ENCODE results near the gene ATP5MC2. TPM values are rescaled to one million over a fixed set of nuclear protein-coding genes. Genes with fewer than 3 reads are reported as not detected.
"Not testable (repeated sequence)": the region's sequence is repeated elsewhere in the genome, so short reads cannot be mapped to it uniquely, and the experiment has no call there.

ATP5MC2 gene
- total RNA-seq, 3 donors from 2014 or later: 286 to 394 (median 306) TPM

DNA sequence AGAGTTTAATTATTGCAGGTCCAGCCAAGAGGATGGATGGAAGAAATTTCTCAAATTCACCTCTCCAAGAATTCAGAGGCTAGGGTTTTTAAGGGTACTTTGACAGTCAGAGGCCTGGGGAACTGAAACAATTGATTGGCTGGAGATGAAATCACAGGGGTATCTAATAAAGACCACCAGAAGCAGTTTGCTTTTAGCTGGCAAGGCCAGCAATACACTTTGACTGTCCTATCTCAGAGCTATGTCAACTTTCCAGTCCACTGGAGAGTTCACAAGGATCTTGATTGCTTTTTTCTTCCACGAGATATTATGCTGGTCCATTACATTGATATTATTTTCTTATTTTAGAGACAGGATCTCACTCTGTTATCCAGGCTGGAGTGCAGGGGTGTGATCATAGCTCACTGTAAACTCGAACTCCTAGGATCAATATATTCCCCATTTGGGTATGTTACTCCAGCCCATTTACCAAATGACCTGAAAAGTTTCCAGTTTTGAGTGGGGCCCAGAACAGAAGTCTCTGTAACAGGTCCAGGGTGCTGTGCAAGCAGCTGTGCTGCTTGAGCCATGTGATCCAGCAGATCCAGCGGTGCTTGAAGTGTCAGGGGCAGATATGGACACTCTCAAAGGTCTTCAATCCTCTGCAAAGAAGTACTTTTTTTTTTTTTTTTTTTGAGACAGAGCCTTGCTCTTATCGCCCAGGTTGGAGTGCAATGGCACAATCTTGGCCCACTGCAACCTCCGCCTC, 32.5 kb downstream of the ATP5MC2 start:
- Histone ChIP-seq H3K27me3 (no peaks in the 10 kb centered on the region), H3K36me3 (no peaks in the 10 kb centered on the region), H3K4me1 (no peaks in the 10 kb centered on the region), H3K4me3 (no peak overlapping the region), H3K9me3 (no peaks in the 10 kb centered on the region), H3K27ac (no peak overlapping the region)
- intact Hi-C loops (cut with DNase I; ENCODE audit: low total_unique reads): no loop called here
- TF ChIP-seq POLR2AphosphoS5 (IDR thresholded peaks at IDR 0.05): no peak
- TF ChIP-seq POLR2A (IDR thresholded peaks at IDR 0.05): no peak
- TF ChIP-seq, protein P1, sequence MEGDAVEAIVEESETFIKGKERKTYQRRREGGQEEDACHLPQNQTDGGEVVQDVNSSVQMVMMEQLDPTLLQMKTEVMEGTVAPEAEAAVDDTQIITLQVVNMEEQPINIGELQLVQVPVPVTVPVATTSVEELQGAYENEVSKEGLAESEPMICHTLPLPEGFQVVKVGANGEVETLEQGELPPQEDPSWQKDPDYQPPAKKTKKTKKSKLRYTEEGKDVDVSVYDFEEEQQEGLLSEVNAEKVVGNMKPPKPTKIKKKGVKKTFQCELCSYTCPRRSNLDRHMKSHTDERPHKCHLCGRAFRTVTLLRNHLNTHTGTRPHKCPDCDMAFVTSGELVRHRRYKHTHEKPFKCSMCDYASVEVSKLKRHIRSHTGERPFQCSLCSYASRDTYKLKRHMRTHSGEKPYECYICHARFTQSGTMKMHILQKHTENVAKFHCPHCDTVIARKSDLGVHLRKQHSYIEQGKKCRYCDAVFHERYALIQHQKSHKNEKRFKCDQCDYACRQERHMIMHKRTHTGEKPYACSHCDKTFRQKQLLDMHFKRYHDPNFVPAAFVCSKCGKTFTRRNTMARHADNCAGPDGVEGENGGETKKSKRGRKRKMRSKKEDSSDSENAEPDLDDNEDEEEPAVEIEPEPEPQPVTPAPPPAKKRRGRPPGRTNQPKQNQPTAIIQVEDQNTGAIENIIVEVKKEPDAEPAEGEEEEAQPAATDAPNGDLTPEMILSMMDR (IDR thresholded peaks at IDR 0.05): no peak
- no peak for DNase-seq (ENCODE audit: low spot score in 2 of 2)

DNA sequence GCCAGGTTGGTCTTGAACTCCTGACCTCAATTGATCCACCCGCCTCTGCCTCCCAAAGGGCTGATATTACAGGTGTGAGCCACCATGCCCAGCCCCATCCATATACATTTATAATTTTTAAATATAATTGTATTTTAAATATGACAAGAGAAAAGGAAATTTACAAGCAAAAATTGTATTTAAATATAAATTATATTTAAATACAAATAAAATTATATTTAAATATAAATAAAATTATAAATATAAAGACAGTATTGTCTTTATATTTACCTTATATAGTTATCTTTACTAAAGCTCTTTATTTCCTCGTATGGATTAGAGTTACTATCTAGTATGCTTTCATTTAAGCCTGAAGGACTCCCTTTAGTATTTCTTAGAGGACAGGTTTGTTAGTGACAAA, 37.8 kb downstream of the ATP5MC2 start:
- no peaks in the 10 kb centered on the region for H3K27me3 ChIP-seq
- no peak overlapping the region for H3K27ac ChIP-seq
- no peaks in the 10 kb centered on the region for H3K36me3 ChIP-seq
- H3K4me1 ChIP-seq: no peaks in the 10 kb centered on the region
- DNase-seq (ENCODE audit: low spot score in 2 of 2): no peak
- H3K4me3 ChIP-seq: no peak overlapping the region
- TF ChIP-seq POLR2AphosphoS5 (IDR thresholded peaks at IDR 0.05) (no peak), POLR2A (IDR thresholded peaks at IDR 0.05) (no peak)
- TF ChIP-seq, protein P1 (IDR thresholded peaks at IDR 0.05): no peak
- no peaks in the 10 kb centered on the region for H3K9me3 ChIP-seq
- intact Hi-C loops (cut with DNase I; ENCODE audit: low total_unique reads): no loop called here

DNA sequence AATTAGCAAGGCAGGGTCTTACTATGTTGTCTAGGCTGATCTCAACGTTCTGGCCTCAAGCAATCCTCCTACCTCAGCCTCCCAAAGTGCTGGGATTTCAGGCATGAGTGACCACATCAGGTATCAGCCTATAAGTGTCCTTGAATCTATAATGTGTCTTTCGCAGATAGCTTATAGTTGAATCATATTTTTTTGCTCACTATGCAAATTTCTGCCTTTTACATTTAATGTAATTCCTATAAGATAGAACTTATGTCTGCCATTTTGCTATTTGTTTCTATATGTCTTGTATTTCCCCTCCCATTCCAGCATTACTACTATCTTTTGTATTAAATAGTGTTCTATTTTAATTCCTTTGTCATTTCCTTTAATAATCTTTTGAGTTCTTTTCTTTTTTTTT, 39.2 kb downstream of the ATP5MC2 start:
- H3K4me3 ChIP-seq: no peak overlapping the region
- no peak for TF ChIP-seq POLR2A (IDR thresholded peaks at IDR 0.05)
- TF ChIP-seq, protein P1 (IDR thresholded peaks at IDR 0.05): no peak
- no peaks in the 10 kb centered on the region for H3K9me3 ChIP-seq
- H3K27ac ChIP-seq: no peak overlapping the region
- no peaks in the 10 kb centered on the region for H3K36me3 ChIP-seq
- no peaks in the 10 kb centered on the region for H3K27me3 ChIP-seq
- DNase-seq (ENCODE audit: low spot score in 2 of 2): no peak
- H3K4me1 ChIP-seq: no peaks in the 10 kb centered on the region
- intact Hi-C loops (cut with DNase I; ENCODE audit: low total_unique reads): no loop called here

DNA sequence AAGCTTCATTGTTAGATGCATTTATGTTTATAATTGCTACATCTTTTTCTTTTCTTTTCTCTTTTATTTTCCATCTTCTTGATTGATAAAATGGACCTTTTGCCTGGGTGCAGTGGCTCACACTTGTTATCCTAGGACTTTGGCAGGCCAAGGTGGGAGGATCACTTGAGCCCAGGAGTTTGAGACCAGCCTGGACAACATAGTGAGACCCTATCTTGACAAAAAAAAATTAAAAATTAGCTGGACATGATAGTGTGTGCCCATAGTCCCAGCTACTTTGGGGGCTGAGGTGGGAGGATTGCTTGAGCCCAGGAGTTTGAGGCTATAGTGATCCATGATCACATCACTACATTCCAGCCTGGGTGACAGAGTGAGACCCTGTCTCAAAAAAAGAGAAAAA, 40.2 kb downstream of the ATP5MC2 start:
- H3K27me3 ChIP-seq; intact Hi-C loops (cut with DNase I; ENCODE audit: low total_unique reads); H3K4me3 ChIP-seq; H3K4me1 ChIP-seq; H3K27ac ChIP-seq; H3K9me3 ChIP-seq; DNase-seq (ENCODE audit: low spot score in 2 of 2); H3K36me3 ChIP-seq: not testable (repeated sequence)

DNA sequence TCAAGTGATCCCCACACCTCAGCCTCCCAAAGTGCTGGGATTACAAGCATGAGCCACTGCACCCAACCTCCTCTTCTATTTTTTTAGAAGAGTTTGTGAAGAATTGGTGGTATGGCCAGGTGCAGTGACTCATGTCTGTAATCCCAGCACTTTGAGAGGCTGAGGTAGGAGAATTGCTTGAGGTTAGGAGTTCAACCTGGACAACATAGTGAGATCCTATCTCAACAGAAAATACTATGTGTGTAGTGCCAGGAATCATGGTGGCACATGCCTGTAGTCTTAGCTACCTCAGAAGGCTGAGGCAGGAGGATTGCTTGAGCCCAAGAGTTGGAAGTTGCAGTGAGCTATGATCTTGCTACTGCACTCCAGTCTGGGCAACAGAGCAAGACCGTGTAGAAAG, 44.2 kb downstream of the ATP5MC2 start:
- TF ChIP-seq POLR2A (IDR thresholded peaks at IDR 0.05) (no peak), POLR2AphosphoS5 (IDR thresholded peaks at IDR 0.05) (no peak)
- TF ChIP-seq, protein P1 (IDR thresholded peaks at IDR 0.05): no peak

More for the DNA sequence above, 44.2 kb downstream of the ATP5MC2 start:
- no peaks in the 10 kb centered on the region for H3K9me3 ChIP-seq
- no peak for DNase-seq (ENCODE audit: low spot score in 2 of 2)
- H3K27me3 ChIP-seq: no peaks in the 10 kb centered on the region
- intact Hi-C loops (cut with DNase I; ENCODE audit: low total_unique reads): no loop called here
- H3K27ac ChIP-seq: no peak overlapping the region
- no peaks in the 10 kb centered on the region for H3K4me1 ChIP-seq
- H3K4me3 ChIP-seq: no peak overlapping the region
- H3K36me3 ChIP-seq: no peaks in the 10 kb centered on the region

Measured in breast epithelium (tissue), 4 donors.